Subcutaneous adipose tissue (tissue), 4 donors: Measurements from ENCODE around the gene MKNK2. TPM values are rescaled to one million over a fixed set of nuclear protein-coding genes. Genes with fewer than 3 reads are reported as not detected.

Experiments used
- CTCF ChIP-seq: fragments of 450-650 bp; IDR thresholded peaks from one replicate; pipeline ENCODE4 v1.5.1; 2016; ENCODE audit warnings: low read depth, mild to moderate bottlenecking, control low read depth, antibody characterized with exemption, moderate library complexity
- total RNA-seq, 4 donors: library from RNA; depleted of rRNA; stranded (reverse); fragments of >200 nt; gene quantifications; one replicate each; pipeline ENCODE4 v1.1.0, GENCODE V29; 2016

The MKNK2 gene
- total RNA-seq, 4 donors from 2014 or later: 120 to 386 (median 204) TPM

GRCh38 chr19:2063824-2064223, 12.8 kb upstream of the MKNK2 start:
- no peak for TF ChIP-seq CTCF

GRCh38 chr19:2062770-2063169, 11.7 kb upstream of the MKNK2 start:
- no peak for TF ChIP-seq CTCF

- TF ChIP-seq CTCF: no peak
These were observed 11.3 kb upstream of the MKNK2 start for GRCh38 chr19:2062389-2062729.

- TF ChIP-seq CTCF: no peak
These were observed 10.7 kb upstream of the MKNK2 start for GRCh38 chr19:2061495-2062388.

GRCh38 chr19:2060884-2061494, 9.9 kb upstream of the MKNK2 start:
- no peak for TF ChIP-seq CTCF

GRCh38 chr19:2059422-2060201, 8.6 kb upstream of the MKNK2 start:
- no peak for TF ChIP-seq CTCF
